SU-DHL-6 (cell line): ENCODE results near the gene ZNF516.

ENCODE experiments used
- H2AFZ ChIP-seq: fragments of 200-600 bp; sonication (generic); 2 replicates; pipeline ENCODE4 v1.6.1; 2014; ENCODE audit warnings: low read depth, mild to moderate bottlenecking, moderate library complexity, mixed read lengths, antibody characterized with exemption, low read length; ENCODE audit not compliant: severe bottlenecking
- H3F3A ChIP-seq: fragments of 200-600 bp; shearing (Covaris generic); 2 replicates; pipeline ENCODE4 v1.6.0; 2016; ENCODE audit warnings: antibody characterized with exemption, mild to moderate bottlenecking; ENCODE audit not compliant: insufficient read depth
- H3K27ac ChIP-seq: fragments of 200-600 bp; sonication (generic); 2 replicates; pipeline ENCODE4 v1.5.1; 2016; ENCODE audit warnings: low read depth, mild to moderate bottlenecking, low read length, moderate library complexity, mixed read lengths
- H3K27me3 ChIP-seq: fragments of 200-600 bp; sonication (generic), shearing (Covaris generic); 2 replicates; pipeline ENCODE4 v1.6.0; 2014; ENCODE audit warnings: mild to moderate bottlenecking, low read length
- H3K36me3 ChIP-seq: fragments of 200-600 bp; sonication (generic); 2 replicates; pipeline ENCODE4 v1.6.1; 2014; ENCODE audit warnings: mild to moderate bottlenecking, low read length, mixed read lengths
- H3K4me2 ChIP-seq: fragments of 300-600, 200-600 bp; shearing (Covaris generic), sonication (generic); 2 replicates; pipeline ENCODE4 v1.6.0; 2014; ENCODE audit warnings: low read length, low read depth, mild to moderate bottlenecking; ENCODE audit not compliant: poor library complexity, severe bottlenecking
- H3K4me3 ChIP-seq: fragments of 200-600 bp; sonication (generic); 2 replicates; pipeline ENCODE4 v1.5.1; 2014; ENCODE audit warnings: antibody characterized with exemption, low read length, mild to moderate bottlenecking, mixed read lengths; ENCODE audit not compliant: insufficient read depth, poor library complexity, severe bottlenecking
- H3K79me2 ChIP-seq: fragments of 200-600 bp; sonication (generic); 2 replicates; pipeline ENCODE4 v1.6.1; 2014; ENCODE audit warnings: mild to moderate bottlenecking, low read length, moderate library complexity; ENCODE audit not compliant: insufficient read depth
- H3K9ac ChIP-seq: fragments of 200-600 bp; sonication (generic); 2 replicates; pipeline ENCODE4 v1.7.0; 2014; ENCODE audit warnings: mild to moderate bottlenecking, low read length
- H3K9me2 ChIP-seq: fragments of 200-600 bp; sonication (generic); replicated peaks from 2 replicates; pipeline ENCODE4 v1.6.1; 2014; ENCODE audit warnings: low read length; ENCODE audit not compliant: insufficient read depth
- H3K9me3 ChIP-seq: fragments of 200-600 bp; sonication (generic); 2 replicates; pipeline ENCODE4 v1.6.1; 2014; ENCODE audit warnings: low read length, mixed read lengths; ENCODE audit not compliant: insufficient read depth
- H4K20me1 ChIP-seq: fragments of 200-600 bp; sonication (generic); 2 replicates; pipeline ENCODE4 v1.6.1; 2014; ENCODE audit warnings: low read depth, mild to moderate bottlenecking, antibody characterized with exemption, low read length, moderate library complexity, mixed read lengths
- CTCF ChIP-seq: fragments of 200-600 bp; sonication (generic); IDR thresholded peaks from one replicate; pipeline ENCODE4 v1.5.1; 2017; ENCODE audit warnings: antibody characterized with exemption, mild to moderate bottlenecking, low read length, moderate library complexity; ENCODE audit not compliant: insufficient read depth, poor library complexity, severe bottlenecking
- EZH2phosphoT487 ChIP-seq: fragments of 200-600 bp; sonication (generic), shearing (Covaris generic); conservative IDR thresholded peaks from 2 replicates; pipeline ENCODE4 v1.6.1; 2018; ENCODE audit warnings: mild to moderate bottlenecking, antibody characterized with exemption, low read length, moderate library complexity, mixed read lengths

The ZNF516 gene

GRCh38 chr18:76388891-76389423 is 106.1 kb downstream of the ZNF516 start:
- no peak overlapping the region for H3K9ac ChIP-seq
- no peaks in the 10 kb centered on the region for H3K9me2 ChIP-seq
- no peaks in the 10 kb centered on the region for H3K9me3 ChIP-seq
- no peak overlapping the region for H2AFZ ChIP-seq
- peaks cover 73% of the 10 kb centered on the region for H3K79me2 ChIP-seq
- no peaks in the 10 kb centered on the region for H3K36me3 ChIP-seq
- no peak overlapping the region for H3K27ac ChIP-seq
- no peaks in the 10 kb centered on the region; the same call in 1 of the 2 replicates for H4K20me1 ChIP-seq
- no peaks in the 10 kb centered on the region for H3K27me3 ChIP-seq
- no peaks in the 10 kb centered on the region for H3F3A ChIP-seq
- H3K4me3 ChIP-seq = no peak overlapping the region
- no peak for TF ChIP-seq EZH2phosphoT487
- no peak for TF ChIP-seq CTCF
- no peak overlapping the region for H3K4me2 ChIP-seq

- Histone ChIP-seq H3F3A (no peaks in the 10 kb centered on the region), H3K9ac (no peak overlapping the region), H4K20me1 (no peaks in the 10 kb centered on the region; the same call in 1 of the 2 replicates), H3K4me2 (no peak overlapping the region), H3K9me3 (no peaks in the 10 kb centered on the region), H3K27me3 (no peaks in the 10 kb centered on the region), H3K36me3 (no peaks in the 10 kb centered on the region), H3K9me2 (no peaks in the 10 kb centered on the region), H2AFZ (no peak overlapping the region), H3K4me3 (no peak overlapping the region), H3K79me2 (peaks cover 73% of the 10 kb centered on the region), H3K27ac (no peak overlapping the region)
- no peak for TF ChIP-seq EZH2phosphoT487
- no peak for TF ChIP-seq CTCF
These were observed 106.8 kb downstream of the ZNF516 start for GRCh38 chr18:76388261-76388660.

- no peak overlapping the region for H3K4me3 ChIP-seq
- H2AFZ ChIP-seq = no peak overlapping the region
- H3K36me3 ChIP-seq = no peaks in the 10 kb centered on the region
- H3K27me3 ChIP-seq = no peaks in the 10 kb centered on the region
- no peaks in the 10 kb centered on the region for H3K9me3 ChIP-seq
- H3F3A ChIP-seq = no peaks in the 10 kb centered on the region
- no peaks in the 10 kb centered on the region; the same call in 1 of the 2 replicates for H4K20me1 ChIP-seq
- H3K9me2 ChIP-seq = no peaks in the 10 kb centered on the region
- H3K27ac ChIP-seq = no peak overlapping the region
- TF ChIP-seq CTCF (no peak), EZH2phosphoT487 (no peak)
- H3K79me2 ChIP-seq = peaks cover 73% of the 10 kb centered on the region
- no peak overlapping the region for H3K9ac ChIP-seq
- H3K4me2 ChIP-seq = no peak overlapping the region
These were observed 107.4 kb downstream of the ZNF516 start for GRCh38 chr18:76387608-76388007.
